ENCODE data around the gene GRIP1.

GRIP1 gene

DNA sequence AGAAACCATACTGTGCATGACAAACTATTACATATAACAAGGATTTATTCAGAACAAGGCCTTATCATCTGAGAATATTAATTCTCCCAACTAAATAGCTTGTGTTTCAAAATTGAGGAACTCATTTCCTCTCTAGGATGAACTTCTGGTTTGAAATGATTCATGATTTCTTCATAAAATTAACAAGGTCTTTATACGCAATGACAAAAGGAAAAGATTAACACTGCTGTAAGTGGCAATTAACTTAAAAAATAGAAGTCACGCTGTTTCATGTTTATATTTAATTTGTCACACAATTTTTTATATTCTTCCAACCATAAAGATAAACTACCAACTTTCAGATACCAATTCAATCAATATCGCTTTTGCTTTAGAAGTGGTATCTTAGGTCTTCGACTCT lies 80.8 kb downstream of the GRIP1 start:
- Histone ChIP-seq H3K4me1 (peaks cover 4% of the 10 kb centered on the region), H2AFZ (no peak overlapping the region), H3K79me2 (peaks cover 12% of the 10 kb centered on the region), H3K27me3 (ENCODE audit: control insufficient read depth, insufficient read depth, low read length) (no peaks in the 10 kb centered on the region), H3K4me3 (ENCODE audit: low read depth, low read length) (no peak overlapping the region), H3K27ac (no peak overlapping the region), H3K9me3 (ENCODE audit: control insufficient read depth, low read length) (no peaks in the 10 kb centered on the region), H3K36me3 (ENCODE audit: control insufficient read depth, insufficient read depth, low read length) (no peaks in the 10 kb centered on the region), H3K9ac (no peak overlapping the region), H3K4me2 (ENCODE audit: low read length) (no peak overlapping the region)
- TF ChIP-seq, protein P1, sequence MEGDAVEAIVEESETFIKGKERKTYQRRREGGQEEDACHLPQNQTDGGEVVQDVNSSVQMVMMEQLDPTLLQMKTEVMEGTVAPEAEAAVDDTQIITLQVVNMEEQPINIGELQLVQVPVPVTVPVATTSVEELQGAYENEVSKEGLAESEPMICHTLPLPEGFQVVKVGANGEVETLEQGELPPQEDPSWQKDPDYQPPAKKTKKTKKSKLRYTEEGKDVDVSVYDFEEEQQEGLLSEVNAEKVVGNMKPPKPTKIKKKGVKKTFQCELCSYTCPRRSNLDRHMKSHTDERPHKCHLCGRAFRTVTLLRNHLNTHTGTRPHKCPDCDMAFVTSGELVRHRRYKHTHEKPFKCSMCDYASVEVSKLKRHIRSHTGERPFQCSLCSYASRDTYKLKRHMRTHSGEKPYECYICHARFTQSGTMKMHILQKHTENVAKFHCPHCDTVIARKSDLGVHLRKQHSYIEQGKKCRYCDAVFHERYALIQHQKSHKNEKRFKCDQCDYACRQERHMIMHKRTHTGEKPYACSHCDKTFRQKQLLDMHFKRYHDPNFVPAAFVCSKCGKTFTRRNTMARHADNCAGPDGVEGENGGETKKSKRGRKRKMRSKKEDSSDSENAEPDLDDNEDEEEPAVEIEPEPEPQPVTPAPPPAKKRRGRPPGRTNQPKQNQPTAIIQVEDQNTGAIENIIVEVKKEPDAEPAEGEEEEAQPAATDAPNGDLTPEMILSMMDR (IDR thresholded peaks at IDR 0.05), result no peak

DNA sequence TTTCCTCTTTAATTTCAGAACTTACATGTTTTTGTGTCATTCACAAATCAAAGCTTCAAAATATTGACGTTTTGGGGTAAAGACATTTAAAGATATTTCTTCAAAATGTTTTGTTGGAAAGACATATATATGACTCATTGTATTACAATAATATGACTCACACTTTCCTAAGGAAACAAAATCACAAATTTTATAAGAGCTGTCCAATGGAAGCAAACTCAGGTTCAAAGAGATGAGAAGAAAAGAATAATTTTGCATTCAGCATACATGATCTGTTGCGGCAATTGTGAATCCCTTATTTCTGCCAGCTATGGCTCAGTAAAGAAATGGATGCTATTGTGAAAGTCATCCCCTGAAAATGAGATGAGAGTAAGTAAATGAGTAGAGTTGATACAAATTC lies 82.7 kb downstream of the GRIP1 start:
- TF ChIP-seq, protein P1 (IDR thresholded peaks at IDR 0.05), result no peak
- Histone ChIP-seq H3K4me2 (ENCODE audit: low read length) (no peak overlapping the region), H3K4me1 (peaks cover 3% of the 10 kb centered on the region), H3K9me3 (ENCODE audit: control insufficient read depth, low read length) (no peaks in the 10 kb centered on the region), H3K9ac (no peak overlapping the region), H3K36me3 (ENCODE audit: control insufficient read depth, insufficient read depth, low read length) (no peaks in the 10 kb centered on the region), H3K79me2 (peaks cover 12% of the 10 kb centered on the region), H3K27ac (no peak overlapping the region), H3K27me3 (ENCODE audit: control insufficient read depth, insufficient read depth, low read length) (no peaks in the 10 kb centered on the region), H3K4me3 (ENCODE audit: low read depth, low read length) (no peak overlapping the region), H2AFZ (no peak overlapping the region)

DNA sequence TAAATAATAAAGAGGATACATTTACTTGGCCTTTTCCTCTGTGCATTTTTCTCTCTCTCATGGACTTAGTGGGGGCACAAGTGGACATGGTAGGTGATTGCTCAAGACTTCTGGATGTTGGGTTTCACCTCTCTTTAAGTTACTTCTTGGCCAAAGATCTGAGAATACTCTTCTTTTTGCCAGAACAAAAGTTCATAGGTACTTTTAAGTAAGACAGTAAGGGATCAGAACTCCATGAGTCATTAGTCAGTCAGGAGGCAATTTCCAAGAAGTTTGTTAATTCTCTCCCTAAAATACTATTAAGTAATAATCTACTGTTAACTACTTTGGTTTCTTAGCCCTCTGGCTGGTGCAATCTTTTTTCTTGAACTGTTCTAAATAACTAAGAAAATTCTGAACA lies 84.2 kb downstream of the GRIP1 start:
- peaks cover 3% of the 10 kb centered on the region for H3K4me1 ChIP-seq
- H2AFZ ChIP-seq, result no peak overlapping the region
- no peak overlapping the region for H3K4me2 ChIP-seq (ENCODE audit: low read length)
- no peaks in the 10 kb centered on the region for H3K36me3 ChIP-seq (ENCODE audit: control insufficient read depth, insufficient read depth, low read length)
- TF ChIP-seq, protein P1 (IDR thresholded peaks at IDR 0.05), result no peak
- H3K27ac ChIP-seq, result no peak overlapping the region
- no peak overlapping the region for H3K9ac ChIP-seq
- no peaks in the 10 kb centered on the region for H3K9me3 ChIP-seq (ENCODE audit: control insufficient read depth, low read length)
- H3K27me3 ChIP-seq (ENCODE audit: control insufficient read depth, insufficient read depth, low read length), result no peaks in the 10 kb centered on the region
- H3K79me2 ChIP-seq, result peaks cover 5% of the 10 kb centered on the region
- H3K4me3 ChIP-seq (ENCODE audit: low read depth, low read length), result no peak overlapping the region

DNA sequence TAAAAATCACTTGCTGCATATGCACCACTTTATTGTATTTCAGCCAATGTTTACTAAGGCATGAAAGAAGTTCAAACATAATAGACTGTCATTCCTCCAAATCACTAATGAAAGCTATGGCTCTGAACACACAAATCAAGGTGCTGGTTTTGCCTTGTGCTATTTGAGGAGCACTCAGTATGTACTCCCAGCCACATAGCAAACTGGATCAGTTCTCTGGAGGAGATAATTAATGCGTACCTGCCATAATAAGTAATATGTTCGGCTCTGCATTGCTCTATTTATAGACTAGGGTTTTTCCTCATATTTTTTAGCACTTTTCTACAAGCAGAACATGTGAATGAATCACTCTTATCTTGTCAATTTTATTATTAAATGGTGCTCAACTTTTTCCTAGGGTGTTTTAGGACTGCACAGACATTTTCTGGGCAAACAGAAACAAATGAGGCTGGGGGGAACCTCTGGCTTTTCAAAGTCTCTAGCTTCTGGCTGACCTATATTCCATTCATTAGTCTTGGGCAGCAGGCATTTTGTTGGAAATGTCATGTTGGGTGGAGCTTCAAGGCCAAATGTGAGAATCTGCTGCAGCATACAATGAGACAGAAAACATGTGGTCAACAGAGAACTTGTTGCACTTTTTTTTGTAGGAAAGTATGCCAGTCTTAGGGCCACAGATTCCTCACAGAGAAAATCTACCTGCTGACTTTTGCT lies 88.4 kb downstream of the GRIP1 start:
- no peak overlapping the region for H3K9ac ChIP-seq
- H3K9me3 ChIP-seq (ENCODE audit: control insufficient read depth, low read length), result no peaks in the 10 kb centered on the region
- TF ChIP-seq, protein P1 (IDR thresholded peaks at IDR 0.05), result no peak
- no peaks in the 10 kb centered on the region for H3K27me3 ChIP-seq (ENCODE audit: control insufficient read depth, insufficient read depth, low read length)
- H3K27ac ChIP-seq, result no peak overlapping the region
- H3K79me2 ChIP-seq, result no peaks in the 10 kb centered on the region
- H3K4me3 ChIP-seq (ENCODE audit: low read depth, low read length), result no peak overlapping the region
- H3K4me1 ChIP-seq, result no peaks in the 10 kb centered on the region
- no peaks in the 10 kb centered on the region for H3K36me3 ChIP-seq (ENCODE audit: control insufficient read depth, insufficient read depth, low read length)
- no peak overlapping the region for H2AFZ ChIP-seq
- no peak overlapping the region for H3K4me2 ChIP-seq (ENCODE audit: low read length)

DNA sequence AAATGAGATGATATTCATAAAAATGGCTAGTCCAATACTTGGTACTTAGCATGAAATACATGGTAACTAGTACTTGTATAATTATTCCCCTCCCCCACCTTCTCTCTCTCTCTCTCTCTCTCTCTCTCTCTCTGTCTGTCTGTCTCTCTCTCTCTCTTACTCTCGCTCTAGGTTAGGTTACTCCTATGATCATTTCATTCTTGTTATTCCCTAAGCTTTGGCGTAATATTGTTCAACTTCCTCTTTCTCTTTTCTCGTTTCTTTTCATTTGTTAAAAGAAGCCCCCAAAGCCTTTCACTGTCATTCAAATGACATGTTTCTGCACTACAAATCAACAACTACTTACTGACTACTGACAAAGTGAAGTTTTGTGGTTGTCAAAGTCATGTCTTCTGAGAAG lies 89.8 kb downstream of the GRIP1 start:
- Histone ChIP-seq H3K27ac (no peak overlapping the region), H3K36me3 (ENCODE audit: control insufficient read depth, insufficient read depth, low read length) (no peaks in the 10 kb centered on the region), H3K4me1 (no peaks in the 10 kb centered on the region), H3K4me3 (ENCODE audit: low read depth, low read length) (no peak overlapping the region), H3K9ac (no peak overlapping the region), H3K9me3 (ENCODE audit: control insufficient read depth, low read length) (no peaks in the 10 kb centered on the region), H2AFZ (no peak overlapping the region), H3K79me2 (no peaks in the 10 kb centered on the region), H3K4me2 (ENCODE audit: low read length) (no peak overlapping the region), H3K27me3 (ENCODE audit: control insufficient read depth, insufficient read depth, low read length) (no peaks in the 10 kb centered on the region)
- TF ChIP-seq, protein P1 (IDR thresholded peaks at IDR 0.05), result no peak

All from parathyroid adenoma (tissue), 2 donors.